Measurements from ENCODE around the gene ITIH1. TPM values are rescaled to one million over a fixed set of nuclear protein-coding genes. Genes with fewer than 3 reads are reported as not detected.

Gene ITIH1
- polyA plus RNA-seq, 1 experiment, result not detected

DNA sequence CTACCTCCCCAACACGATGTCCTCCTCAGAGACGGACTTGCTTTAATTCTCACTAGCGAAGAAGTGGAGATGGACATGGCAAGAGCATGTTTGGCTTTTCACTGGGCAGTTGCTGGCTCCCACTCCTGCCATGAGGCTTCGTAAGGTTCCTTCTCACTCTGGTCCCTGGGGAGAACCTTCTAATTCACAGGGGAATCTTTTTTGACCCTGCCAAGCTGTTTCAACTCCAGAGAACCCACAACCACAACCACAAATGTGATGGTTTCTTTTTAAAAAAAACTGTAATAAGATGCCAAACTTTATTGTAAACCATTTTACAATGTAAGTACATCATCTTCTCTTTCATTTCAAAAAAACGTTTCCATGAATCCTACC is 59.1 kb downstream of the ITIH1 start:
- CTCF ChIA-PET, result interaction anchor here (5.3 kb wide), 1 partner anchor 10 kb away, joined by 30 read pairs; no protein-coding TSS in a partner anchor
- TF ChIP-seq, protein P1, sequence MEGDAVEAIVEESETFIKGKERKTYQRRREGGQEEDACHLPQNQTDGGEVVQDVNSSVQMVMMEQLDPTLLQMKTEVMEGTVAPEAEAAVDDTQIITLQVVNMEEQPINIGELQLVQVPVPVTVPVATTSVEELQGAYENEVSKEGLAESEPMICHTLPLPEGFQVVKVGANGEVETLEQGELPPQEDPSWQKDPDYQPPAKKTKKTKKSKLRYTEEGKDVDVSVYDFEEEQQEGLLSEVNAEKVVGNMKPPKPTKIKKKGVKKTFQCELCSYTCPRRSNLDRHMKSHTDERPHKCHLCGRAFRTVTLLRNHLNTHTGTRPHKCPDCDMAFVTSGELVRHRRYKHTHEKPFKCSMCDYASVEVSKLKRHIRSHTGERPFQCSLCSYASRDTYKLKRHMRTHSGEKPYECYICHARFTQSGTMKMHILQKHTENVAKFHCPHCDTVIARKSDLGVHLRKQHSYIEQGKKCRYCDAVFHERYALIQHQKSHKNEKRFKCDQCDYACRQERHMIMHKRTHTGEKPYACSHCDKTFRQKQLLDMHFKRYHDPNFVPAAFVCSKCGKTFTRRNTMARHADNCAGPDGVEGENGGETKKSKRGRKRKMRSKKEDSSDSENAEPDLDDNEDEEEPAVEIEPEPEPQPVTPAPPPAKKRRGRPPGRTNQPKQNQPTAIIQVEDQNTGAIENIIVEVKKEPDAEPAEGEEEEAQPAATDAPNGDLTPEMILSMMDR (IDR thresholded peaks at IDR 0.05; ENCODE audit: insufficient read depth, low read depth, low read length), result no peak
- POLR2A ChIA-PET, result interaction anchor here (0.6 kb wide), 1 partner anchor 12 kb away, joined by 3 read pairs; no protein-coding TSS in a partner anchor
- no peak for DNase-seq (ENCODE audit: low read depth)
- Histone ChIP-seq H3K4me3 (ENCODE audit: low read depth, low read length) (no peak overlapping the region), H3K27me3 (ENCODE audit: control insufficient read depth, insufficient read depth, low read length) (no peaks in the 10 kb centered on the region), H3K36me3 (ENCODE audit: control insufficient read depth, insufficient read depth, low read length) (peaks cover 7% of the 10 kb centered on the region)

DNA sequence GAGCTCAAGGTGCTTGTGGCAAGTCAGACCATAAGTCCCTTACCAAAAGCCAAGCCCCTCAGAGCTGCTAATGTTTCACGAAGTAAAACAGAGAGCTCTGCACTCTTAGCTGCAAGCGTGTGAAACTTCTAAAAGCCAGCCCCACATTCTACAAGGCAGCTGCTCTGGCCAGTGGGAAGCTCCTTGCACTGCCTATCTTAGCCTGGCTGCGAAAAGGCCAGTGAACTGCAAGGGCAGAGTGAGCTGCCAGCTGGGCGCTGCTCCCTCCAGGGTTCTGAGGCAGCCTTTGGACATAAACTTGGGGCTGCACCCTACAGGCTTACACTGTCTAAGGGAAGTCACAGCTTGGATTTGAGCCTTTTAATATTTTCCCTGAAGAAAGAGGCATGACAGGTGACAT is 59.6 kb downstream of the ITIH1 start:
- TF ChIP-seq, protein P1 (IDR thresholded peaks at IDR 0.05; ENCODE audit: insufficient read depth, low read depth, low read length), result no peak
- no peak for DNase-seq (ENCODE audit: low read depth)
- Histone ChIP-seq H3K36me3 (ENCODE audit: control insufficient read depth, insufficient read depth, low read length) (peaks cover 7% of the 10 kb centered on the region), H3K4me3 (ENCODE audit: low read depth, low read length) (no peak overlapping the region), H3K27me3 (ENCODE audit: control insufficient read depth, insufficient read depth, low read length) (no peaks in the 10 kb centered on the region)
- ChIA-PET CTCF (interaction anchor here (5.3 kb wide), 1 partner anchor 10 kb away, joined by 30 read pairs; no protein-coding TSS in a partner anchor), POLR2A (interaction anchor here (0.6 kb wide), 1 partner anchor 12 kb away, joined by 3 read pairs; no protein-coding TSS in a partner anchor)

DNA sequence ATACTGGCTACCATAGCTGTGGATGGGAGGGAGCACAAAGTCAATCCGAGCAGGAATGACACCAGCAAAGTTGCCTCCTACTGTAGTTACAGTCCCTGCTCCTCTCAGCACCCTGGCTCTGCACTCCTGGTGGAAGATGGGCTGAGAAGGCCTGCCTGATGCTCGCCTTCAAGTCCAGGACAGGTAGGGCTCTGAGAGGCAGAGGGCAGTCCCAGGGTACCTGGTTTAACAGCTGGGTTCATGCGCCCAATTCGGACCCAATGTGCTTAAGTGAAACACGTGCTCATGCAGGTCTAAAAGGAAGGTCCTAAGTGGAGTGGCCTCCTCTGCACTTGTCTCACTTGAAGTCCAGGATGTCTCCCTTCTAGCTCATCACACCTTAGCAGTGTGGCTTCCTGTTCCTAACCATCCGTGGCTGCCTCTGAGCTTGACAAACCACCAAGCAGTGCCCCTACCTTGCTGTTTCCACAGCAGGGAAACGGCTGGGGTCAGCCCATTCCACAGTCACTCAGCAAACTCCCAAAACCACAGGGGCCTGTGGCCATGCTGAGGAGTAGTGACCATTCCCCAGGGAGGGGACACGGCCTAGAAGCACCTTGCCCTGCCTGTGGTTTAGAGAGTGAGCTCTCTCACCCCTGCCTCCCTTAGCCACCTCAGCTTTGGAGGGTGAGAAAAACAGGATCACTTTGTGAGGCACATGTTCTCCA is 61.3 kb downstream of the ITIH1 start:
- TF ChIP-seq, protein P1 (IDR thresholded peaks at IDR 0.05; ENCODE audit: insufficient read depth, low read depth, low read length), result no peak
- no peak overlapping the region for H3K4me3 ChIP-seq (ENCODE audit: low read depth, low read length)
- no peak for DNase-seq (ENCODE audit: low read depth)
- peaks cover 9% of the 10 kb centered on the region for H3K36me3 ChIP-seq (ENCODE audit: control insufficient read depth, insufficient read depth, low read length)
- ChIA-PET CTCF (interaction anchor here (0.5 to 5.3 kb wide), 5 partner anchors 8 to 294 kb away, joined by 3 to 30 read pairs (median 3); no protein-coding TSS in a partner anchor), POLR2A (no interaction called here)
- H3K27me3 ChIP-seq (ENCODE audit: control insufficient read depth, insufficient read depth, low read length), result no peaks in the 10 kb centered on the region

DNA sequence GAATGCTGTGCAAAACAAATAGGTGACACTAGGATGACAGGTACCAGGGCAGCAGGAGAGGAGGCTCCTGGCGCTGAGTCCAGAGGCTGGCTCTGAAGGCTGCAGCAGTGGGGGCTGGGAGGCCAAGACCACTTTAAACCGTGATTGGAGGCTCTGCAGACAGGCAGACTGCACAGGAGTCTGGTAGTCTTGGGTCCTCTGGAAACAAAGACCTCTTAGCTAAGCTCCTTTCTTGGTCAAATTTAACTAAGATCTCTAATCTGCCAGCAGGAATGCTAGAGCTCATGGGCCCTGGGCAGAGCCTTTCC is 61.8 kb downstream of the ITIH1 start:
- TF ChIP-seq, protein P1 (IDR thresholded peaks at IDR 0.05; ENCODE audit: insufficient read depth, low read depth, low read length), result no peak
- Histone ChIP-seq H3K4me3 (ENCODE audit: low read depth, low read length) (no peak overlapping the region), H3K36me3 (ENCODE audit: control insufficient read depth, insufficient read depth, low read length) (peaks cover 9% of the 10 kb centered on the region), H3K27me3 (ENCODE audit: control insufficient read depth, insufficient read depth, low read length) (no peaks in the 10 kb centered on the region)
- CTCF ChIA-PET, result interaction anchor here (1.0 kb wide), 1 partner anchor 96 kb away, joined by 3 read pairs; no protein-coding TSS in a partner anchor
- no peak for DNase-seq (ENCODE audit: low read depth)
- POLR2A ChIA-PET, result no interaction called here

DNA sequence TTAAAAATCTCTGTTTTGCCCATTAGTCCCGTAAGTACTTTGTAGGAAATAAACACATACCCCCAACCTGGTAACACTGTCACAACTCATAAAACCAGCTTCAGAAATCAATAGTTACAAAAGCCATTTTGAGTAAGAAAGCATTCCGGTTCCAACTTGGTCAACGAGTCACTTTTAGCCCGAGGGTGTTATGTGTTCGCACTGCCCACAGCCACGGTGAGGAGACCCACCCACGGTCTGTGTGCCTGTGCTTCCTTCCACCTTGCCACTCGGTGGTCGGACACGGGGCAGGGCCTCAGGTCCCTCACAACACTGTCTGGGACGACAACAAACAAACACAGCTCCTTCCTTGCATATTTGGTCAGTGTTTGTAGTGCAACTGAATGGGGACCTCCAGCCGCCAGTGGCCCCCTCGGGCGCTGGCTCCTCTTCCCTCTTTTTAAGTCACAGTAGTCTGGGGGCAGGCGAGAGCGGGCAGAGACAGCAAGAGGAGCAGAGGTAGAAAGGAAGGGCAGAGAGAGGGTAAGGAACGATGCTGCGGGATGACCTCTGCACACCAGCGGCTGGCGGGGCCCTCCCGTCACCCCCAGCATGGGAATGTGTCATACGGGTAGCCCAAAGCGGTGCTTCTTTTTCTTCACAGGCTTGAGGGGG is 62.6 kb downstream of the ITIH1 start:
- POLR2A ChIA-PET, result no interaction called here
- no peak overlapping the region for H3K4me3 ChIP-seq (ENCODE audit: low read depth, low read length)
- TF ChIP-seq, protein P1 (IDR thresholded peaks at IDR 0.05; ENCODE audit: insufficient read depth, low read depth, low read length), result no peak
- H3K36me3 ChIP-seq (ENCODE audit: control insufficient read depth, insufficient read depth, low read length), result peaks cover 9% of the 10 kb centered on the region
- DNase-seq (ENCODE audit: low read depth), result no peak
- no peaks in the 10 kb centered on the region for H3K27me3 ChIP-seq (ENCODE audit: control insufficient read depth, insufficient read depth, low read length)
- CTCF ChIA-PET, result interaction anchor here (1.0 kb wide), 1 partner anchor 95 kb away, joined by 3 read pairs; no protein-coding TSS in a partner anchor
